GM19238 (cell line): ENCODE data around the gene SEC22B.
A peak's percentile ranks its signal among the peaks of the same experiment; 100 is the strongest.
"Not testable (repeated sequence)": the region's sequence is repeated elsewhere in the genome, so short reads cannot be mapped to it uniquely, and the experiment has no call there.

Source experiments
- DNase-seq: peaks from one replicate; pipeline ENCODE4 v3.0.0; 2011; ENCODE audit warnings: low spot score; ENCODE audit not compliant: insufficient read length

Gene SEC22B

DNA sequence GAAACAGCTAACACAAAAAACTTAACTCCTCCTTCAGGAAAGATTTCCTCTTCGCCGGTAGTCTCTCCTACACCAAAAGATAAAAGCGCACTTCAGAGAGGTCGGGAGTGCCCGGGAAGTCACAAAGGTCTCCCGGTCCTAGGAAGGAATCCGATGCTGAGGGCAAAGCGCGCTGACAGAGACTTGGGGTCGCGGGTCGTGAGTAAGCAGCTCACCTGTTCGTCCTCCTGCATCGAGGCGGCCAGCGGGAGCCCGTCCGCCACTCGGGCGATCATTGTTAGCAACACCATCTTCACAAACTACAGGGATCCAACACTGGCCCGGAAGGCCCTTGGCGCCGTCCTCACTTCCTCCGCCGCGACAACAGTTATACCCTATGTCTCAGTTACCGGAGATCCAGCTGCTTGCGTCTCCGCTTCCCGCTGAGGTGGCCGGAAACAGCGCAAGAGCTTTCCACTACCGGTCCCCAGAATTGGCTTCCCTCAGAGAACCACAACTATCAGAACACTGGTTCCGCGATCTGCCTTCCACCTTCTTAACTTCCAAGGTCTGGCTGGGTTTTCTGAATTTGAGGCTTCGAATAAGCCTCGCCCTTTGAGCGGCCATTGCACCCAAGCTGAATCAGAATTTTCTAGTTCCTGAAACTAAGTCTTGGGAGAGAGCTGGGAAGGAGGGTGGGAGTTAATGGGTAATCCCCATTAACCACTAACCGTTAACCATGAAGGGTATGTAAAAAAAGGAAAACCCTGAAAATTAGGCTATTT is at the start of gene SEC22B:
Gene SEC22B (minus strand): TSS at position 429 of the 764 bp plus-strand sequence. CDS start 139 bp downstream, at position 290.
- peak; percentile 72 for DNase-seq

DNA sequence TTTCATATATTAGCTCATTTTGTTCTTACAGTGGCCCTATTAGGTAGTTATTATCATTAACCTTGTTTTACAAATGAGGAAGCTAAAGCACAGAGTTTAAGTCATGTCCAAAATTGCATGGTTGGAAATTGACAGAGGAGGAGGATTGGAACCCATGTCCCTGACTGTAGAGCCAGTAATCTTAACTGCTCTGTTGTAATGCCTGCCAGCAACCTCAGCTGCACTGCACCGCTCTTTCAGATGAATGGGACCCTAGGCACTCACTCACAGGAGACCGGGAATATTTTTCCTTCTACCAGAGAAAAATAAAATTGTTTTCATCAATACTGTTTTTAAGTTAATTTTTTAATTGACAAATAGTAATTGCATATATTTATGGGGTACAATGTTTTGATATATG is 41.6 kb upstream of the SEC22B start:
- not testable (repeated sequence) for DNase-seq

DNA sequence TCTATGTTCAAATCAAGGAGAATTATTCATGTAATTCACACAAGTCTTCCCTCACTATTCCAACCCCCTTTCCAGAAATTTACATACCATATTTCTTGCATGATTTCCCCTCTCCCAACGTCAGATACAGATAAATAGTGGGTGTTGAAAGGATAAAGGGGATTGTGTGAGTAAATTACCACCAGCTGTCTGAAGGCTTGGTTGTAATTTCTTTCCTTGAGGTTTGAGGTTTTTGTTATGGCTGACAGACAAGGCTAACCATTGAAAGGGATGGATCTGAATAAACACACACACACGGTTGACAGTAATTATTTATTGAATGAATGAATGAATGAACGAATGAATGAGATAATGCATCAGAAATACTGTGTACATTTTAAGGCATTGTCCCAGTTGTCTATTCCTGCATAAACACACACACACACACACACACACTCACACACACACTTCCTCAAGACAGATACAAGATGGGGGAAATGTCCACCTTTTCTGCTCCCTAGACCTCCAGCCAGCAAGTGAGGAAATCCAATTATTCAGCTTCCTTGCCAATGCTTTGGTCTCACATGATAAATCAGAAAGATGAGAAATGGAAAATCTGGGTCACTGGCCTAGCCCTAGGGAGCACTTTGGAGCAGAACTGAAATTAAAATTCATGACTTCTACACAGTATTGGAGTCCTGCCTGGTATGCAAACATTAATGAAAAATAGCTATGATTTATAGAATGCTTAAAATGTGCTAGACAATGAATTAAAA is 41.0 kb upstream of the SEC22B start:
- DNase-seq = not testable (repeated sequence)

DNA sequence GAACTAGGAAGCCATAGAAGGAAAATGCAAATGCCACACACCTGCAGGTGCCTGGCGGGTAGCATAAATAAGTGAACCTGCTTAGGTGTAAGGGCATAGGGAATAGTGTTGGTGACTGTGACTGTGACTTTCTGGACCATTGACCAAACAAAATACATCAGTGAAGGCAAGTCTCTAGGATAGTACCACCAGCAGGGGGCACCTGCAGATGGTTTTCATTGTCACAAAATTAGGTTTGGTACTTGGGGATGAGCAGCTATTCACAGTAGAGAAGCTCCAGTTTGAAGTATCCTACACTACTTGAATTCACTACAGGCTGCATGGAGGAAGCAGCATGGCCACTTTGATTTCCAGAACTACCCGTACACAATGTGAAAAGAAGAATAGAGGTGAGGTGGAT is 37.3 kb upstream of the SEC22B start:
- not testable (repeated sequence) for DNase-seq

DNA sequence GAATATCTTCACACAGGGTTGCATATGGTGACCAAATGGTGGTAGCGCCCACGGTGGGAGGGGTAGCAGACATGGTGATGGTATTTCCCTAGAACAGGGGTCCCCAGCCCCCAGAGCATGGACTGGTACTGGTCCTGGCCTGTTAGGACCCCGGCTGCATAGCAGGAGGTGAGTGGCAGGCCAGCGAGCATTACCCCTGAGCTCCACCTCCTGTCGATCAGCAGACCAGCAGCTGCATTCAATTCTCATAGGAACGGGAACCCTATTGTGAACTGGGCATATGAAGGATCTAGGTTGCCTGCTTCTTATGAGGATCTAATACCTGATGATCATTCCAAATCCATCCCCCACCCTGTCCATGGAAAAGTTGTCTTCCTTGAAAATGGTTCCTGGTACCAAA is 34.4 kb upstream of the SEC22B start:
- not testable (repeated sequence) for DNase-seq

DNA sequence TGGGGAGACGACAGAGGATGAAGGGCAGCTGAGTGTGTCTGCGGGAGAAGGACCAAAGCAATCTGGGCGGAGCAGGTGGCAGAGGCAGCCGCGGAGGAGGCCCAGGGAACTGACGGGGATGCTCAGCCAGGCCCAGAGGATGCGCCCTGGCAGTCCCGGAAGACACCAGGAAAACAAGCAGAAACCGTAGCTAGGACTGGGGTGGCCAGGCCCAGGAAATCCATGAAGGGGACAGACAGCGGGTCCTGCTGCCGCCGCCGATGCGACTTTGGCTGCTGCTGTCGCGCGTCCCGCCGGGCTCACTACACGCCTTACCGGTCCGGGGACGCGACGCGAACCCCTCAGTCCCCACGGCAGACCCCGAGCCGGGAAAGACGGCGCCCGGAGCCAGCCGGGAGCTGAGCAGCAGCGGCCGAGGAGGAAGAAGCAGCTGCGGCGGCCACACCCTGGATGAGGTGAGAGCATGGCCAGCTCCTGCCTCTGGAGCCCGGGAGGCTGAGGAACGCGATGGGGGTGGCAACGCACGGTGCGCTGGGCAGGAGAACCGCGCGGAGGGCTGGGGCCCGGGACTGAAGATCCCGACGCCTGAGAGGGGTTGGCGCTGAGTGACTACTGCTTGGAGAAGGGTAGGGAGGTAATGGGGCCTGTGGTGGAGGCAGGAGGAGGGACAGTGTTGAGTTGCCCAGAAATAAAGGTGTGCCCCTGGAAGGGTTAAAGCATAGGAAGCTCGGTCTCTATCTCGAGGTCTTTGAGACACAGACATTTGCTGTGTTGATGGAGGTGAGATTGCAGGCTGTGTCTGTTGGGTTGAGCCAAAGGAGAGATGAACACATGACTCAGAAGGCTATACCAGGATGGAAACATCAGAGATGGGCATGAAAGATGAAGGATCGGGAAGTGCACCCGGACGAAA is 20.8 kb upstream of the SEC22B start:
- not testable (repeated sequence) for DNase-seq

DNA sequence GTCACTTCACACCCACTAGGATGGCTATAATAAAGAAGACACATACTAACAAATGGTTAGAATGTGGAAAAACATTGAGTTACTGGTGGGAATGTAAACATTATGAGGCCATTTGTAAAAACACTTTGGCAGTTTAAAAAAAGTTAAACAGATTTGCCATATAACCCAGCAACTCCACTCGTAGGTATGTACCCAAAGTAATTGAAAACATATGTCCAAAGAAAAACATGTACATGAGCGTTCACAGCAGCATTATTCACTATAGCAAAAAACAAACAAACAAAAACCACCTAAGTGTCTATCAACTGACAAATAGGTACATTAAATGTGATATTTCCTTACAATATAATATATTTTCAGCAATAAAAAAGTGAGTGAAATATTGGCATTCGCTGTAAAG is 12.3 kb upstream of the SEC22B start:
- DNase-seq = not testable (repeated sequence)

DNA sequence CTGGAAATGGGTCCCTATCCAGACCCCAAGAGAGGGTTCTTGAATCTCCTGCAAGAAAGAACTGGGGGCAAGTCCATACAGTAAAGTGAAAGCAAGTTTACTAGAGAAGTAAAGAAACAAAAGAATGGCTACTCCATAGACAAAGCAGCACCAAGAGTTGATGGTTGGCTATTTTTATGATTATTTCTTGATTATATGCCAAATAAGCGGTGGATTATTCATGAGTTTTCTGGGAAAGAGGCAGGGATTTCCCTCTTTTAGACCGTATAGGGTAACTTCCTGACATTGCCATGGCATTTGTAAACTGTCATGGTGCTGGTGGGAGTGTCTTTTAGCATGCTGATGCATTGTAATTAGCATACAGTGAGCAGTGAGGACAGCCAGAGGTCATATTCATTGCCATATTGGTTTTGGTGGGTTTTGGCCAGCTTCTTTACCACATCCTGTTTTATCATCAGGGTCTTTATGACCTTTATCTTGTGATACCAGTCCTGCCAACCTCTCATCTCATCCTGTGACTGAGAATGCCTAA is 5.9 kb upstream of the SEC22B start:
- DNase-seq = not testable (repeated sequence)

DNA sequence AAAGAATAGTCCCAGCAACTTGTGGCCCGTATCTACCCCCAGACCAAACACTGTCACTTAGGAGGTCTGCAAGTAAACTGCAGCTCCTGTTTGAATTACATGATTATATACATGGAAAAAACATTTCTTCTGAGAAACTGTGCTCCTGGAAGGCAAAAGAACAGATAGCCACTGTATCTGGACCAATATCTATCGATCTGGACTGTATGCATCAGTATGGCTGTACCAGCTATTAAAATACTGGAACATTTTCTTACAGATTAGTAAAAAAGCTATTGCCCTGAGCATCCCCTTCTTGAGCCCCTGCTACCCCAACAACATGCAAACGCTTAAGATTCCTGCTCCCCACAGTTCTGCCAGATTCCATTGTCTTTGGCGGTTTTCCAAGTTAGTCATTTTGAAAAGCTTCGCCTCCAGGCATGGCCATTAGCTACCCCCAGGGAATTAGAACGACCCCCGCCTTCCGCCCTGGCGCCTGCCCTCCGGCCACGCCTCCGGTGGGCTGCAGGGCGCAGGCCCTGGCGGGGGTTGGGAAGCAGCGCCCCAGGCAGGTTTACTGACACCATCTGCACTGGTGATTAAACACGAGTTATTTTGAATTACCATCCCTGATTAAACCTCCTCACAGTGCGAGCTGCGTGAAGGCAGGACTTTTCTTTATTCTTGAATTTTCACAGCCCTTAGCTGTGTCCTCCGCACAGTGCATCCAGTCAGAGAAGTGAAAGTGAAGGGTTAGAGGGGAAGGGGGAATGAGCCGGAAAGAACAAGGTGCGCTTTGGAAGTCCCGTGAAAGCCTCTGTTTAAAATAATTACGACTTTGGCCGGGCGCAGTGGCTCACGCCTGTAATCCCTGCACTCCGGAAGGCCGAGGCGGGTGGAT is 3.7 kb upstream of the SEC22B start:
- DNase-seq = not testable (repeated sequence)

DNA sequence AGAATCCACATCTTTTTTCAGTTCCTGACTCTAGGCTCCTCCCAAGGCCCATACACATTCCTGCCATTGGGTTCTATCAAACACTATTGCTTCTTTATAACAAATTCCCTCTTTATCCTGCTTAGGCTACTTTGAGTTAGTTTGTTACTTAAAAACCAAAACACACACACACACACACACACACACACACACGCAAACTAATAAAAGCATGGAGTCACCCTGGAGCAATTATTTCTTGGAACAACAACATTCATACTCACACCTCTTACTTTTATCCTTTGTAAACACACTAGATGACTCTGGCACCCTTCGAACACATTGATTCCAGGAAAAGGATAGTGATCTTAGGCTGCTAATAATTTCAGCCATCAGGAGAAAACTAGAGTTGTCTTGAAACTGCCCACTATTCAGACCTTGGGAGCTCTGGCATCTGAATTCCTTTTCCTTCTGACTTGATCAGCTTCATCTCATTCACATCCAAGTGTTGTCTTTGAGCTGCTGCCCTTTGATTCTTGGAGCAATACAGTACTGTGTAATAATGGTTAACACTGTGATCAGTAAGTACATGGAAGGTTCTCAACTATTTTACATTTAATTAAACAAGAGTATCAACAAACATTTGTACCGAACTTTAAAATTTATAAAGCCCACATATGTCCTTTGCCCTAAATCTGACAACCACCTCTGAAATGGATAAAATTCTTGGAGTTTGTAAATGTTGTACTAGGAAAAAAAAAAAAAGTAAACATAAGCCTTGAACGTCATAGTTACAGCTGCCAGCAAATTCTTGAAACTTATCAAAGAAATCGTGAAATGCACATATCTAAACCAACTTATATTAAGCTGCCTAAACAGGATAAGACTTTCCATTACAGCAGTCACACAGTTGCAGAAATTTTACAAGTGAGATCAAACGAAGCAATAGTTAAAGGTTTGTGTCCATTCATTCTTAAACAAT is 2.8 kb upstream of the SEC22B start:
- DNase-seq = no peak

DNA sequence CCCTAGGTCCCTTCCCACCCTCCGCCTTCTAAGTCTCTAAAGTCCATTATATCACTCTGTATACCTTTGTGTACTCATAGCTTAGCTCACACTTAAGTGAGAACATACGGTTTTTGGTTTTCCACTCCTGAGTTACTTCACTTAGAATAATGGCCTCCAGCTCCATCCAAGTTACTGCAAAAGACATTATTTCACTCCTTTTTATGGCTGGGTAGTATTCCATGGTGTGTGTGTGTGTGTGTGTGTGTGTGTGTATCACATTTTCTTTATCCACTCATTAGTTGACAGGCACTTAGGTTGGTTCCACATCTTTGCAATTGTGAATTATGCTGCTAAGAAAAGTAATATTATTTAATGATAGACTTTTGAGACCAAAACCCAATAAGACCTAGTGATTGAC is 1.7 kb upstream of the SEC22B start:
- DNase-seq = not testable (repeated sequence)

DNA sequence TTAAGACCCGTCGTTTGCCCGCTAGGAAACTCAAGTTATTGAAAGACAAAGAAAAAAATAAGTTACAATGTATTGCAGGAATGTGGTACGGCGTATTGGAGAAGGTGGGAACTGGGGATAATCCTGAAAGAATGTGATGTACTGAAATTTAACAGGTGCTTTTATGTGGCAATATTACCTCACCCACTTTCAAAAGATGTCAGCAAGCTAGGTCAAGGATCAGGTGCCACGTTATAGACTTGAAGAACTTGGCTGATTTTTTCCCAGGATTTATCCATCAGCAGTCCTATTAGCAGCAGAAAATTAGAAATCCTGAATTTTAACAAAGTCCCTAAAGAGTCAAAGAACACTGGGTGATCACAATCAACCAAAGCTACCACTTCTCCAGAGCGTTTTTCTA is 632 bp downstream of the SEC22B start:
- DNase-seq = not testable (repeated sequence)

DNA sequence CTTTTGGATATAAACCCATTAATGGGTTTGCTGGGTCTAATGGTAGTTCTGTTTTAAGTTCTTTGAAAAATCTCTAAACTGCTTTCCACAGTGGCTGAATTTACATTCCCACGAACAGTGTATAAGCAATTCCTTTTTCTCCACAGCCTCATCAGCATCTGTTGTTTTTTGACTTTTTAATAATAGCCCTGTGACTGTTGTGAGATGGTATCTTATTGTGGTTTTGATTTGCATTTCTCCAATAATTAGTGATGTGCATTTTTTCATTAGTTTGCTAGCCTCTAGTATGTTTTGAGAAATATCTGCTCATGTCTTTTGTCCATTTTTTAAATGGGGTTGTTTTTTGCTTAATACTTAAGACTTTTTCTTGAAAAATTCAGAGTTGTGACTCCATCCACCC is 11.6 kb downstream of the SEC22B start:
- not testable (repeated sequence) for DNase-seq

DNA sequence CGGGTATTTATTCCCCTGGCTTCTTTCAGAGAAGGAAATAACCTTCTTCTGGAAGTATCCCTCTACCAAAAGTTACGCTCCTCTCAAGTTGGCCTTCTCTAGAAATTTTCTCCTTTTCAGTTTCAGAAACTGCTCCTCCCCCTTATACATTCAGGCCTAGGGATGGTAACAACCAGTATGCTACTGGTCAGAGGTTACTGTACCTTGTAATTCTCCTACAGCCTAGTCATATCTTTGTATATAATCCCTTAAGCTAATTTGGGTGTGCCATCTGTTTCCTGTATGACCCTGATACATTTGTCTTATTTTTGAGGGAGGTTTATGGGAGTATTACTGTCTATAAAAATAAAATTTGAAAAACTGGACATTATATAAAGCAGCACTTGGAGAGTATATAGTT is 14.3 kb downstream of the SEC22B start:
- DNase-seq = not testable (repeated sequence)

DNA sequence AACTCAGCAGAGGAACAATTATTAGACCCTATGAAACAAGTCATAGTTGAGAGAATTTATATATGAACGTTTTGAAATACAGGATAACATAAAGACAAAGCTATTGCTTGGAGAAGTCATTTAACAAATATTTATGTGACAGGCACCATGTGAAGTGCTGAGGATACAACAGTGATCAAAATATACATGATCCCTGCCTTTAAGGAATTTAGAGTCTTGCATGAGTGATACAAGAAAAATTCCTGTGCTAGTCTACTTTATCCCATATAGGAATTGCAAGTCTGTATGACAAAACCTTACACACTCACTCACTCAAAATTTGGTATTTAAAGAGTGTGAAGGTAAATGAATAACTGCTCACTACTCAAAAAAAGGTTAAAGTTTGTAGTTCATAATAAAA is 17.8 kb downstream of the SEC22B start:
- DNase-seq = not testable (repeated sequence)

DNA sequence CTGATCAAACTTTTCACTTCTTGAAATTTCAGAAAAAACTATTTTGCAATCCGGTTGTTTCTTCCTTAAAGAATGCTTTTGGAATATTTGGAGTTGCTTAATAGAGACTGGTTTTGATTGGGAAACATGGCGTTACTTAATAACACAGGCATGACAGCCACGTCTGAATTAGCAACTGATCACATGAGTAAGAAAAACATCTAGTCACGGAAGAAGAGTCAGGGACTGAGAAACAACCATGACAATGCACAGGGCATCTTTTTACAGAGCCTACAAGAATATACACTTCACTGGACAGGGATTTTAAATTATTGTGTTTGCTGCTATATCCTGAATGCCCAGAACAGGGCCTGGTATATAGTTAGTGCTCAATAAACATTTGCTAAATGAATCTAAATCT is 18.2 kb downstream of the SEC22B start:
- DNase-seq = not testable (repeated sequence)

DNA sequence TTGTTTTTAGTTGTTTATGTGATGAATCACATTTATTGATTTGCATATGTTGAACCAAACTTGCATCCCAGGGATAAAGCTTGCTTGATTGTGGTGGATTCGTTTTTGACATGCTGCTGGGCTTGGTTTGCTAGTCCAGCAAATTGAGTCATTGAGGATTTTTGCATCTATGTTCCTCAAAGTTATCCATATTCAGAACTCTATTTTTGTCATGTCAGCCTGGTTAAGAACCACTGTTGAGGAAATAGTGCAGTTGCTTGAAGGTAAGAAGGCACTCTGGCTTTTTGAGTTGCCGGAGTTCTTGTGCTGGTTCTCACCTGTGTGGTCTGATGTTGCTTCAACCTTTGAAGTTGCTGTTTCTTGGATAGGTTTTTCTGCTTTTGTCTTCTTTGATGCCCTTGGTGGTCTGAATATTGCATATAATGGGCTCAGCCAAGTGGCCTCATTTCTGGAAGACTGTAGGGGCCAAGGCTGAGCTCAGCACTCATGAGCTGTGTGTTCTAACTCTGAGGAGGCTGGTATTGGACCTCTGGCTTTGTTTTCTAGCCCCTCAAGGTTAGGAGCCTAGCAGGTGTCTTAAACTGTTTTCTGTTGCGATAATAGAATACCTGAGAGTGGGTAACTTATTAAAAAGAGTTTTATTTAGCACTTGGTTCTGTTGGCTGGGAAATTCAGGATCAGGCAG is 26.0 kb downstream of the SEC22B start:
- not testable (repeated sequence) for DNase-seq

DNA sequence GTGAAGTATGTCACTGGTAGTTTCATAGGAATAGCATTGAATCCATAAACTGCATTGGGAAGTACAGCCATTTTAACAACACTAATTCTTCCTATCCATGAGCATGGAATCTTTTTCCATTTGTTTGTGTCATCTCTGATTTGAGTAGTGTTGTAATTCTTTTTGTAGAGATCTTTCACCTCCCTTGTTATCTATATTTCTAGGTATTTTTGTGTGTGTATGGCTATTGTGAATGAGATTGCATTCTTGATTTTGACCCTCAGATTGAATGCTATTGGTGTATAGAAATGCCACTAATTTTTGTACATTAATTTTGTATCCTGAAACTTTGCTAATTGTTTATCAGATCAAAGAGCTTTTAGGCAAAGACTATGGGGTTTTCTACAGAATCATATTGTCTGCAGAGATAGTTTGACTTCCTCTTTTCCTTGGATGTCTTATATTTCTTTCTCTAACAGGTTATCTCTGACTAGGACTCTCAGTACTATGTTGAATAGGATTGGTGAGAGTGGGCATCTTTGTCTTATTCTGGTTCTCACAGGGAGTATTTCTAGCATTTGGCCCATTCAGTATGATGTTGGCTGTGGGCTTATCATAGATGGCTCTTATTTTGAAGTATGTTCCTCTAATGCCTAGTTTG is 26.8 kb downstream of the SEC22B start:
- not testable (repeated sequence) for DNase-seq
